Activated T-helper 9 cell treated with anti-CD3 and anti-CD28 coated beads, Interleukin-2, amount 50 U/mL, for 16 hours (primary cell): ENCODE measurements around the gene MPRIP.
A peak's percentile ranks its signal among the peaks of the same experiment; 100 is the strongest.

ENCODE experiments used
- DNase-seq: peaks from one replicate; pipeline ENCODE4 v3.0.0-alpha.2; 2020; ENCODE audit warnings: low read depth

MPRIP gene

DNA sequence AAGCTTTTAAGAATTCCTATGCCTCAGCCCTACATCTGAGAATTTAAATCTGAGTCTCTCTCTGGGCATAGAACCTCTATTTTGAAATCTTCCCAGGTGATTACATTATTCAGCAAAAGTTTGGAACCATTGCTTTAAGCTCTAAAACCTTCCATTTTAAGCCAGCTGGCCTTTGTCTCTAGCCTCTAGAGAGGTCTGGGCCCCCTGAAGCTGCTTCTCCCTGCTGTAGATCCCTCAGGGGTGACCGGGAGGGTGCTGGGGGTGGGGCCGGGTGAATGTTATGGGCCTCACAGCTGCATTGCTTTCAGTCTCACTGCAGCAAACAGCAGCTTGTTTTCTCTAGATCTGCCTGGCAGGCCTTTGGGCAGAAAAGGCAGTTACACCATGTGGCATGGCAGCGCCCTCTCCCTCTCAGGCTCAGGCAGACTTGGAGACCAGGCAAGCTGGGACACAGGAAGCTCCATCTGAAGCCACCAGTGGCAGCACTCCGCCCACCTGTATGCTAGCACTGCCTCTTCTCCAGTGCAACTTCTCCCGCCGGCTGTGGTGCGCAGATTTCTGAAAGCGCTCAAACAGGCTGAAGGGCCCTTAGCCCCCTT, 66.3 kb downstream of the MPRIP start:
- no peak for DNase-seq

DNA sequence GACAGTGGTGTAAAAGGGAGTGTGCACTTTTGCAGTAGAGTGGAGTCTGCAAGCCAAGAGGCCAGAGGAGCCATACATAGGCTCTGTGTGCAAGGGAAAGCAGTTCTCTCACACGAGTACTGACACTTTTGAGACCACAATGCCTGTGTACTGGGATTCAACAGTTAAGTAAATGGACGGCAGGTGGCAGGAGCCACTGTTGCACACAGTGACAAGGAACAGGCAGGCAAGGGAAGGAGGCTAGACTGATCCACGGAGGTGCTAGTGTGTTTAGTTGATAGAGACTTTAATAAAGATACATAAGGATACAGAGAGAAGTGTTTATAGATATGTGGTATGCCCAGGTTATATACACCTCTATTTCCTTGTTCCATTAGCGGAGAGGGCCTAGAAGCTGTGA, 67.0 kb downstream of the MPRIP start:
- no peak for DNase-seq

DNA sequence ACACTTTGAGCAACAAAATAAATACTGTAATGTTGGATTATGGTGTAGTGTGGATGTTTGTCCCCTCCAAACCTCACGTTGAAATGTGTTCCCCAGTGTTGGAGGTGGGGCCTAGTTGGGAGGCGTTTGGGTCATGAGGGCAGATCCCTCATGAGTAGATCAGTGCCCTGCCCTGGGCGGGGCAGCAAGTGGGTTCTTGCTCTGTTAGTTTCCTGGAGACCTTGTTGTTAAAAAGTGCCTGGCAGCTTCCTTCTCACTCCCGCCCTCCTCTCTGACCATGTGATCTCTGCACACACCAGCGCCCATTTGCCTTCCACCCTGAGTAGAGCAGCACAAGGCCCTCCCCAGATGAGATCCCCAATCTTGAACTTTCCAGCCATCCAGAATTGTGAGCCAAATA, 67.7 kb downstream of the MPRIP start:
- DNase-seq = no peak

DNA sequence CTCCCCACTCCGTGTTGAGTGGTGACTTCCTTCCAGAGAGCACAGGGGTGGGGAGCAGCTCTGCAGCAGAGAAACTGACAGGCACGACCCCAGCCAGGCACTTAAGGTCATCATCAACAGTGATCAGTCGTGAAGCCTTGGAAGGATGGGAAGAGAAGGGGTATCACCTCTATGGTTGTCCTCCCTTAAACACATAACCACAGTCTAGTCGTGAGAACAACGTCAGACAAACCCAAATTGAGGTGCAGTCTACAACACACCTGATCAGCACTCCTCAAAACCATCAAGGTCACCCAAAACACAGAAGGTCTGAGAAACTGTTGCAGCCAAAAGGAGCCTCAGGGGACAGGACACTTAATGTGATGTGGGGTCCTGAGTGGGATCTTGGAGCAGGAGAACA, 68.3 kb downstream of the MPRIP start:
- no peak for DNase-seq

GRCh38 chr17:17111401-17112393, 69.4 kb downstream of the MPRIP start:
- no peak for DNase-seq

- no peak for DNase-seq
Measured at GRCh38 chr17:17112628-17113200, 70.5 kb downstream of the MPRIP start.

DNA sequence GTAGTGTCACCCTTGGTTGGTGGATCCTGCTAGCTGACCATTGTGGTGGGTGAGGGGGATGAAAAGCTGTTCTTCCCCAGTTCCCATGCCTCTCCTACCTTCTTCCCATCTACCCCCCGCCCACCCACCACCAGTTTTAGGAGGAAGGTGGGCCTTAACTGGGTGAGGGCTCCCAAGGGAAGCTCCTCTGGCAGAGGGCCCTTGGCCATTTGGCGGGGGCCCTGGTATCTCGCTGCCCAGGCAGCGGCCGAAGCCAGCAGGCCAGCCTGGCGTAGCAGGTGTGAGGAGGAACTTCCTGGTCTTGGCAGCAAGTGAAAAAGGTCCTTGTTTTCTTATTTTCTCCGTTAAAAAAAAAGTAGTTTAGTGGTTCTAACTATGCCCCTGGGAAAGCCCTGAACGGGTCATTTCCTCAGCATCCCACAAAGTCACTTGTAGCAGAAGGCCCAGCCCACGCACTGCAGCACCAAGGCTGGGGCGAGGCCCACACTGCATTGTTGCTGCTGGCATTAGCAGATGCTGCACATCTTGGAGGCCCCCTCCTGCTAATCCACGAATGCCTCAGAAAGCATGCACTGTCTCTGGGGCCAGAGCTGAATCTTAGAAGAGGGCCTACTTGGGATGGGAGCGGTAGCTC, 72.5 kb downstream of the MPRIP start:
- DNase-seq = peak; percentile 24

DNA sequence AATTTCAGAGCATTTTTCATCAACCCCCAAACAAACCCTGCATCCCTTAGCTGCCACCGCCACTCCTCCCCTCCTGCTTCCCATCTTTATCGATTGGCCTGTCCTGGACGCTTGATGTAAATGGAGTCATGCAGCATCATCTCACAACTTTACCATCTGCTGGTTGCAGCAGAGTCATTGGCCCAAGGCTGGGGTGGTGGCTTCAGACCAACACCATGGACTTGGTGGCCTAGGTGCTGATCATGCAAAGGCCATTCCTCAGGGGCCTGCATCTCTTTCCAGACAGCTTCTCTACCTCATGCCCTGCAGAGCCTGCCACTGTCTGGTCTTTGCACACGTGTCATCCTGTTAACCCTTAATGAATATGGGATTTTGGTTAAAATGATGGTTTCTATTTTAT, 73.4 kb downstream of the MPRIP start:
- no peak for DNase-seq

DNA sequence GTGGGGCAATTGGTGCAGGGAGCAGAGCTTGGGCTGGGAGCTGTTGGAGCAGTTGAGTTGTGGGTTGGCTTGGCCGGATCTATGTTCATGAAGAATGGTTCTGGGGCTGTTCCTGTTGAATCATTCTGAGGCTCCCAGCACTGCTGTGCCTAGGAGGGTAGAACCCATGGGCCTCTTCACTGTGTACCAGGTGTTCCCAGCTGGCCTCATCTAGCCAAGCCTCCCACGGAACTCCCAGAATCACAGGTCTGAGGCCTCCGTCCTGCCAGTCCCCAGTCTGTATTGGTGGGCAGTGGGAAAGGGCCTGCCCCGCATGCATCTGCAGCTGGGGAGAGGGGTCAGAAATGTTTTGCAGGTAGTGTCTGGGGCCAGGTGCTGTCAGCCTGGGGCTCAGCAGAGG, 74.1 kb downstream of the MPRIP start:
- no peak for DNase-seq

DNA sequence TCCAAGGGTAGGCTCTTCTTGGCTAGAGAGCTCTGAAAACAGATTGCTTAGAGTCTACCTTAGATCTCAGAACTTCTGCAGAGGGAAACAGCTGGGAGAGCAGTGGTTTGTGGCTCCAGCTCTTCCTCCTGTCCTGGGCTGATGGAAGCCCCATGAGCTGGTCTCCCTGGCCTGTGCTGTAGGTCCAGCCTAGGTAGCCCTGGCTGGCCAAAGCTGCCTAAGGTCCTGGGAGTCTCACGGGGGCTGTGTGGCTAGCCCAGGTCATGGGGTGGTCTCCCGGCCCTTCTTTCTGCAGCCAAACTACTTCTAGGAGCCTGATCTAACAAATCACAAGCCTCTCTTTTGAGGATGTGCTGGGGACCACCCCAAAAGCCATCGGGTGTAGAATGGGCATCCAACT, 75.7 kb downstream of the MPRIP start:
- no peak for DNase-seq

- DNase-seq = no peak
Measured at GRCh38 chr17:17118399-17118798, 76.1 kb downstream of the MPRIP start.

- no peak for DNase-seq
Measured at GRCh38 chr17:17119106-17119505, 76.8 kb downstream of the MPRIP start.

DNA sequence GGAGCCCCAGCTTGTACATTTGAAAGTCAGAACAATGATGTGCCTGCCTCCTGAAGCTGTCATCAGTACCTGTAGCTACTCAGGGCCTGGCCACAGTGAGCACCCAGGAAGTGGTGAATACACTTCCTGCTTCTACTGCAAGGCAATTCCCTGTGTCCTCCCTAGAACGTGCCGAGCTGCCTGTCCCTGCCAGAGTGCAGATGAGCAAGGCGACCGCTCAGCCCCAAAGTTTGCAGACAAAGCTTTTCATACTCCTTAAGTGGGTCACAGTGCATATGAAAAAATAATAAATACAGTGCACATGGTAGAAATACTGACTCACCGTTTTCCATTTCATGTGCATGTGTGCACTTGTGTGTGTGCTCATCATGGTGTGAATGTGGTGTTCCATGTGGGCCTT, 77.3 kb downstream of the MPRIP start:
- peak; percentile 60 for DNase-seq

DNA sequence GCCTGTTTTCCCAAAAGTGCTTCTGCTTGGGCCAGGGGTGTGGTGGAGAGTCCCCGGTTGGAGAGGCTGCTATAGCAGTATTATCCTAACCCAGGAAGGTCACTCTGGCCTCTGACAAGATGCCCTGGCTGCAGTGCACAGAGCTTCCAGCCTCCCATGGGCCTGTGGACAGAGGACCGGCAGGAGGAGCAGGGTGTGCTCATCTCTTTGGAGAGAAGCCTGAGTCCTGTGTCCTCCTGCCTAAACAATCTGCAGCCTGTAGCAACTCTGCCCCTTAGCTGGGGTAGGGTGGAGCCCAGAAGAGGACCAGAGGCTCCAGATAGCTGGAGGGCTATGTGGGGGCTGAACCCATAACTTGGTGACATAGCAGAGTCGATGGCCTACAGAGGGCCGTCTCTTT, 78.0 kb downstream of the MPRIP start:
- DNase-seq = no peak

- DNase-seq = no peak
Measured at GRCh38 chr17:17120701-17121100, 78.4 kb downstream of the MPRIP start.

DNA sequence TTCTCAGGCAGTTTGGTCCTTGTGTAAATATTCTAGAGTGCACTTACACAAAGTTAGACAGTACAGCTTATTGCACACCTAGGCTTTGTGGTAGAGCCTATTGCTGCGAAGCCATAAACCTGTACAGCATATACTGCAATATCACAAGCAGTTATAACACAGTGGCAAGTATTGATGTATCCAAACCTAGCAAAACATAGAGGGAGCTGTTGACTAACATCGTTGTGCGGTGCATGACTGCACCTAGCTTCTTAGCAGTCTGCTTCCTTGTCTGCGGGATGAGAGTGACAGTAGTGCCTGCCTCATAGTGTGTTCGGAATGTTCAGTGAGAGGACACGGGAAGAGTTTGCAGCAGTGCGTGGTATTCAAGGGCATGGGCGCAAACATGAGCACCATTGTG, 78.9 kb downstream of the MPRIP start:
- no peak for DNase-seq

GRCh38 chr17:17122781-17123483, 80.7 kb downstream of the MPRIP start:
- DNase-seq = no peak

- no peak for DNase-seq
Measured at GRCh38 chr17:17124341-17124740, 82.1 kb downstream of the MPRIP start.

GRCh38 chr17:17125136-17126084, 83.2 kb downstream of the MPRIP start:
- DNase-seq = no peak

GRCh38 chr17:17126131-17127110, 84.2 kb downstream of the MPRIP start:
- no peak for DNase-seq
